Measurements from ENCODE around the gene SORL1.

The SORL1 gene

GRCh38 chr11:121451178-121451985 is 732 bp upstream of the SORL1 start:
- peak in 5 of 6 experiments; percentile 34 to 66 (median 56) for DNase-seq

GRCh38 chr11:121452609-121453150 is 566 bp downstream of the SORL1 start, which contains the start of gene SORL1-AS1:
SORL1-AS1 (minus strand) TSS chr11:121452967.
- DNase-seq, result peak; percentile 72 to 83 (median 76)

DNA sequence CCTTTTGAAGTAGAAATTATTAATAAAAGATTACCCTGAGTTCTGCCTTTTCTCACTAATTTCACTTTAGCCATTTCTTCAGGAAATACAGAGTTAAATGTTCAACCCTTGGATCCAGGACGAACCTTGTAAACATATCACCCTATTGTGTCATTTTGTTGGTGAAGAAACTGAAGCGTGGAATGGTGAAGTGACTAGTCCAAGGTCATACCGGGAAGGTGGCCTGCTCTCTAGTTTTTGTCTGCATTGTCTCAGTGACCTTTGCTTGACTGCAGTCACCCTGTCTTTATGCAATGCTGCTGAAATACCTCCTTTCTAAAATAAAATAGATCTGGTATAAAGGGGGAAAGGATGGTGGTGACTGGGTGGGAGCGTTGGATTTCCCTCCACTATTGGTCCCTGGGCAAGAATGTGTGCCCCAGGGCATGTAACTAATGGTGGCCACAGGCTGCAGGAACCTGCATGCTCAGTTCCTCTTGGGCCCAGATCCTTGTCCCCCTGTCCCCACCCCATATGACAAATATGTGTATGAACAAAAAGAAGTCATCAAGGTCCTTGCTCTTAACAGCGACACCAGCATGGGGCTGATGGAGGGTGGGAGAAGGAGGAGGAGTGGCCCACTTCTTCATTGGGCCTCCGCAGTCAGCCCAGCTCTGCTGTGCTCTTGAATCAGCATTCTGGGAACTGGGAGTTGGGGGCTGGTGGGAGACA is 1.6 kb downstream of the SORL1 start:
- DNase-seq, result no peak

- no peak for DNase-seq
Observed at GRCh38 chr11:121455115-121455514, 3.0 kb downstream of the SORL1 start.

GRCh38 chr11:121456151-121456550 is 4.0 kb downstream of the SORL1 start:
- DNase-seq, result no peak

- no peak for DNase-seq
Observed at GRCh38 chr11:121456816-121457431, 4.8 kb downstream of the SORL1 start.

DNA sequence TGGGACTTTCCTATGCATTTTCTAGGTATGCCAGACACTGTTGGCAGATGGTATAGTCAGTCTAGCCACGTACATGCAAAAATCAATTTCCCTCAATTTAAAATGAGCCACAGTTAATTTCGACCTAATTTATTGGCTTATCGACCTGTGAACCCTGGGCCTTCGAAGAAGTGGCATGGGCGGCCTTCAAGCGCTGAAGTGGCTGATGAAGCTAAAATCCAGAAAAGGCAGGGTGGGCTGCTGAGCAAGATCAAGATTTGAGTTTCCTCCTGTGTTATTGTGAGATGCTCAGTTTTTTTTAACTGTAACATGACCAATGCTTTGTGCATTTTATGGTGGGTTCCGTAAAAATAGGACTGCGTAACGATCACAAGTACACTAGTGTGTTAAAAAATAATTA is 6.4 kb downstream of the SORL1 start:
- DNase-seq, result no peak

DNA sequence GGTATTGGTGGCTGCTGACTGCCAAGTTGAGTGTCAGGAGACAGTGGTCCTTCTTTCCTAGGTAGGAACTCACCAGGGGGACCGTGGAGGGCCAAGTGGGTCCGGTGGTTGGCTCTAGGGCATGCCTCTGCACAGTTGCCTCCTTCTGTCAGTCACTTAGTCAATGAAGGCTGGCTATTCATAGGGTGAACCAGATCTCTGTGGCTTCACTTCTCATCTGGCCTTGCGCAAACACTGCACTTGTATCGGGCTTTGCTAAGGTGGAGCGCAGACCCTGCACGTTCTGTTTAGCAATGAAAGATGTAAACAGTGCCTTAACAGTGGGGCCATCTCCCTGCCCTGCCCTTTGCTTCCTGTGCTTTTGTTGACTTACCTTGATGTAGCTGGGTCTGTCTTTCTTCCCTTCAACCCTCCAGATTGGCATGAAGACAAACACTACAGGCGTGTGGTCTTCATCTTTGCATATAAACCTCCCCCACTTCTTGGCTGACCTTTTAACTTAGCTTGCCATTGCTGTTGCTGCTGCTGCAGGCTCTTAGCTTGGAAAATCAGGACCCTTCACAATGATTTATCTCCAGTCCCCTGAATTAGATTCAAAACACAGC is 7.4 kb downstream of the SORL1 start:
- peak in 5 of 6 experiments; percentile 11 to 61 (median 30) for DNase-seq

DNA sequence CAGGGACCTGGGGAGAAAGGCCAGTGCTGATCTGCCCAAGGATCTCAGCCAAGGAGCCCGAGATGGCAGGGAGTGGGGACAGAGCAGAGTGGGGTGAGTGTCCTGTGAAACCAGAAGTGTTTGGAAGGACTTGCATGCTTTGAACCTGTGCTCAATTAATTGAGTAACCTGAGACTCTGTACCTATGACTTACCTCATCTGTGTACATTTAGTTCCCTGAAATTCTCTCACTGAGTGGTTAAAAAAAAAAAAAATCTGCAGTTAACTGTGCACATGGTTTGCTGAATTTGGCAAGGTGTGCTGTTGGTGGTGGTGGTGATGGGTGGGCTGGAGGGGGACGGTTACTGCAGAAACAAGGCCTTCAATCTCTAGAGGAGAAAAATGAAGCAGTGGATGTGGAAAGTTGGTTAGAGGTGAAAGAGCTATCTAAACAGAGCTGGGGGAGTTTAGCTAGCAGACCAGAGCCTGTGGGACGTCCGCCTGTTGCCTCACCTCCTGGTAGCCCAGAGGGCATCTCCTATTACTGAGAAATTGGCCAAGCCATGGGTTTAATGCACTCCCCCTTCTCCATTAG is 8.9 kb downstream of the SORL1 start:
- DNase-seq, result no peak

- DNase-seq, result no peak
Observed at GRCh38 chr11:121461843-121462242, 9.7 kb downstream of the SORL1 start.

GRCh38 chr11:121463689-121464335 is 11.7 kb downstream of the SORL1 start:
- DNase-seq, result no peak

DNA sequence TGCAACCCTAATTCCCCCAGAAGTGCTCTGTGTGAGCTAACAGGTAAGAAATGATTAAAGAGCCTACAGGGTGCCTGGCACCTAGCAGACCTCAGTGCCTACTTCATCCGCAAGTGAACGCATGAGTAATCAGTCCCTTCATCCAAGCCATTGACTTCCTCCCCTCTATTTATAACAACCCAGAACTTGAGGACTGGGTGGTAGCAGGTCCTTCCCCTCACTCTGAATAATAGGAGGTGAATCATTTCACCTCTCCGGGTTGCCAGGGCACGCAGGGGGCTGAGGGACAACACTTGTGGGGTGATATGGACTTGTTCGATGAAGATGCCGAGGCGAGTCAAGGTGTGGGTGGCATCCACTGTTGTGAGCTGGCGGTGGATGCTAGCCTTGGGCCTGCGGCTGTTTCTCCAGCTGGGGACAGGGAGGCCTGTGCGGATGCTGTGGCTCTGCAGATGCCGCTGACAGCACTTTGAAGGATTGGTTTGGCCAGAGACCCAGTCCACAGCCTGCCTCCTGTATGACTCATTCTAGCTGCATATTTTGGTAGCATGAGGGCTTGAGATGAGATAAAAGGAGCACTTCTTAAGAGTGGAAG is 12.3 kb downstream of the SORL1 start:
- DNase-seq, result peak; percentile 25 to 67 (median 41)

GRCh38 chr11:121465709-121466062 is 13.6 kb downstream of the SORL1 start:
- no peak for DNase-seq

DNA sequence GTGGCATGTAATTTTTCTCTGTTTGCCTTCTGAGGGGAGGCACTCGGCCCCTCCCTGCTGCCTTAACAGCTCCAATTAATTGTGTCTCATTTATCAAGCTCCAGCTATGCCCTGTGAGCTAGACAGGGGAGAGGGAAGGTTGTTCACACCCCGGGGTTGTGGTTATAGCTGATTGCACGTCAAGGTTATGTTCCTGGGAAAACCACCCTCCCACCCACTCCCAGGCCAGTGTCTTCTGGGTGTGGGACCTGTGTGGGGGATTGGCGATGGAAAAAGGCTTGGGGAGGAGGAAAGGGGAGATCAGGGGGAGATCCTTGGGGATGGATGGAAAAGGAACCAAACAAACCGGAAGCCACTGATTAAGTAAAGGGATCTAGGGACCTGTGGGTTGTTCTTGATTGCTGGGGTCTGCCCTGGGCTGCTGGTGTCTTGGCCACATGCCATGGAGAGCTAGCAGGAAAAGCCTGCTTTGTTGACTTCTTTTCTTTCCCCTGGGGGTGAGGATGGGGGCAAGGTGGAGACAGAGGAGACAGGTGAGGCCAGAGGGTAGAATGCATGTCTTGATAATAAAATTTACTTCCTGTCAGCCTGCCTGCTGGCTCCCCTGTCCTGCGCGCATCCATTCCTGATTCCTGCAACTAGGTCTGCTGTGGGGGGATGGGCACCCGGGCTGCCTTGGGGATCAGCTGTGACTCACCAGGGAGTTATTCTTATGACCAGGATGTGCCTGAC is 14.1 kb downstream of the SORL1 start:
- DNase-seq, result peak in 3 of 6 experiments; percentile 10 to 27 (median 15)

- no peak for DNase-seq
Observed at GRCh38 chr11:121467471-121467870, 15.4 kb downstream of the SORL1 start.

DNA sequence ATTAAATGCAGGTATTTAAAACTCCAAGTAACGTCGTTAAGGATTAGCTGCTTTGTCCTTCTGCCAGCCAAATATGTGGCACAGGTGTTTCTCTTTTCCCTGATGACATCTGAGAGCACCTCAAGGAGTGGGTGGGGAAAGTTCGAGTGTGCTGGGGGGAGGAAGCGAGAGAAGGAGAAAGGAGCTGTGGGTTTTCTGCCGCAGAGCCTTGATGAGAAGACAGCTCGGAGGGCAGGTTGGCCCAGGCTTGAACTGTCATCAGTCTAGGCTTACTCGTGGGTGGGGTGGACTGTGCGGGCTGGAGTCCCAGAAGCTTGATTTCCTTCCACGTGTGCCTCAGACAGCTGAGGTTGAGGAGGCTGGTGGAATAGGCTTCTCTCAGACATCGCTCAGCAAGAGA is 15.9 kb downstream of the SORL1 start:
- DNase-seq, result peak; percentile 67 to 80 (median 71)

GRCh38 chr11:121469910-121470309 is 17.8 kb downstream of the SORL1 start:
- no peak for DNase-seq

GRCh38 chr11:121471167-121471566 is 19.1 kb downstream of the SORL1 start:
- DNase-seq, result no peak

DNA sequence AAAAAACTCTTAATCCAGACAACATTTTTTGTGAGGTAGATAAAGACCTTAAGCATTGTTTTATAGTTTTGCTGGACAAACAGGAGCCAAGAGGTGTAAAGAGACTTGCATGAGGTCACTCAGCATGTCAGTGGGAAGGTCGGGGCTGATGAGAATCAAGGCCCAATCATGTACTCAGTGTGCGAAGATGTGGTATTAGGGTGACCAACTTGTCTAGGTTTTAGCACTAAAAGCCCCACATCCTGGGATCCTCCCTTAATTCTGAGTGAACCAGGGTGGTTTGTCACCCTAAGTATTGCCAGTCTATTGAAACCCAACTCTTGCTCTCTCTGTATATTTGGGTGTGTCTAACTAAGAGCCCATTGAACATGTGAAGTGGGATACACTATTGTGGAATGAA is 20.2 kb downstream of the SORL1 start:
- DNase-seq, result no peak

- no peak for DNase-seq
Observed at GRCh38 chr11:121473064-121473777, 21.1 kb downstream of the SORL1 start.
